ENCODE data around the gene SEC31A.

Gene SEC31A

GRCh38 chr4:82798168-82799005 lies 92.6 kb downstream of the SEC31A start, which contains the start of gene SCD5:
Gene SCD5, minus strand, starts transcription at chr4:82798796. Its CDS starts 259 bp downstream, at chr4:82798537.
- no peaks in the 10 kb centered on the region for H3K27me3 ChIP-seq (ENCODE audit: insufficient read depth, low read depth)
- no peaks in the 10 kb centered on the region for H4K20me1 ChIP-seq (ENCODE audit: insufficient read depth)
- peak within 1 kb of the TSS; percentile 48 for H3K27ac ChIP-seq

GRCh38 chr4:82797405-82798111 lies 93.4 kb downstream of the SEC31A start:
- Histone ChIP-seq H3K27ac (no peak overlapping the region), H3K27me3 (ENCODE audit: insufficient read depth, low read depth) (no peaks in the 10 kb centered on the region)
- no peak for TF ChIP-seq CTCF (conservative IDR thresholded peaks at IDR 0.05; ENCODE audit: low read depth, low read length)

More at GRCh38 chr4:82798168-82799005, 92.6 kb downstream of the SEC31A start, which contains the start of gene SCD5:
- H3K4me2 ChIP-seq: peak within 1 kb of the TSS; percentile 84
- no peak for TF ChIP-seq CTCF (conservative IDR thresholded peaks at IDR 0.05; ENCODE audit: low read depth, low read length)
- H3K36me3 ChIP-seq (ENCODE audit: insufficient read depth): no peaks in the 10 kb centered on the region
- H3K4me1 ChIP-seq (ENCODE audit: low read depth, poor library complexity, severe bottlenecking): peaks cover 30% of the 10 kb centered on the region
- peak within 1 kb of the TSS; percentile 84 for H3K4me3 ChIP-seq (IDR thresholded peaks at IDR 0.05; ENCODE audit: insufficient read depth, low read depth, low read length)
- H3K79me2 ChIP-seq (ENCODE audit: insufficient read depth, low read depth): no peaks in the 10 kb centered on the region
- peak within 1 kb of the TSS; percentile 91 for H2AFZ ChIP-seq (ENCODE audit: low read depth)
- H3K9ac ChIP-seq: peak within 1 kb of the TSS; percentile 65; the same call in 1 of the 2 replicates

DNA sequence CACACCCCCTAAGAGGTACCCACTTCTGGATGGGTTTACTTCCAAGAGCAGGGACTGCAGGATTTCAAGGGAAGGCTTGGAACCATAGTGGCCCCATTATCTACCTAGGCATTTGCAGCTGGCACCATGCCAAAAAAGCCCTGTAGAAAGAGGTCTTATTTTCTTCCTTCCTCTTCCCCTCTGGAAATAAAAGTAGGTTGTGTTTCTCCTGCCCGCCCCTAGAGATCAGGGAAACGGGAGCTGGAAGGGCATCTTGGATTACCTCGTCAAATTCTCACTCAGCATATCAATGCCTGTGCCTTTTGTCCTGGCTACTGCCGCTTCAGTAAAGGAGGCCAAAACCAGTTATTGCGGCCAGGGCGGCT lies 93.9 kb downstream of the SEC31A start:
- H3K27ac ChIP-seq: no peak overlapping the region
- TF ChIP-seq CTCF (conservative IDR thresholded peaks at IDR 0.05; ENCODE audit: low read depth, low read length): no peak
- no peaks in the 10 kb centered on the region for H3K27me3 ChIP-seq (ENCODE audit: insufficient read depth, low read depth)
- H3K4me1 ChIP-seq (ENCODE audit: low read depth, poor library complexity, severe bottlenecking): peaks cover 27% of the 10 kb centered on the region
- no peaks in the 10 kb centered on the region for H4K20me1 ChIP-seq (ENCODE audit: insufficient read depth)
- no peaks in the 10 kb centered on the region for H3K36me3 ChIP-seq (ENCODE audit: insufficient read depth)
- no peak overlapping the region for H2AFZ ChIP-seq (ENCODE audit: low read depth)
- no peaks in the 10 kb centered on the region for H3K79me2 ChIP-seq (ENCODE audit: insufficient read depth, low read depth)
- H3K4me3 ChIP-seq (IDR thresholded peaks at IDR 0.05; ENCODE audit: insufficient read depth, low read depth, low read length): no peak overlapping the region
- no peak overlapping the region; the same call in 1 of the 2 replicates for H3K4me2 ChIP-seq
- H3K9ac ChIP-seq: no peak overlapping the region

More at GRCh38 chr4:82797405-82798111, 93.4 kb downstream of the SEC31A start:
- Histone ChIP-seq H3K36me3 (ENCODE audit: insufficient read depth) (no peaks in the 10 kb centered on the region), H3K4me3 (IDR thresholded peaks at IDR 0.05; ENCODE audit: insufficient read depth, low read depth, low read length) (no peak overlapping the region), H3K79me2 (ENCODE audit: insufficient read depth, low read depth) (no peaks in the 10 kb centered on the region), H3K4me2 (peak overlapping the region; percentile 36; the same call in 1 of the 2 replicates), H2AFZ (ENCODE audit: low read depth) (no peak overlapping the region), H3K4me1 (ENCODE audit: low read depth, poor library complexity, severe bottlenecking) (peaks cover 30% of the 10 kb centered on the region), H3K9ac (no peak overlapping the region), H4K20me1 (ENCODE audit: insufficient read depth) (no peaks in the 10 kb centered on the region)

- H3K4me1 ChIP-seq (ENCODE audit: low read depth, poor library complexity, severe bottlenecking): no peaks in the 10 kb centered on the region
- H3K27ac ChIP-seq: no peak overlapping the region
- no peak overlapping the region for H2AFZ ChIP-seq (ENCODE audit: low read depth)
- H3K4me2 ChIP-seq: no peak overlapping the region
- peaks cover 9% of the 10 kb centered on the region; the same call in 1 of the 2 replicates for H3K79me2 ChIP-seq (ENCODE audit: insufficient read depth, low read depth)
- no peak overlapping the region for H3K4me3 ChIP-seq (IDR thresholded peaks at IDR 0.05; ENCODE audit: insufficient read depth, low read depth, low read length)
- H3K9ac ChIP-seq: no peak overlapping the region
- no peaks in the 10 kb centered on the region for H4K20me1 ChIP-seq (ENCODE audit: insufficient read depth)
- no peaks in the 10 kb centered on the region for H3K36me3 ChIP-seq (ENCODE audit: insufficient read depth)
- TF ChIP-seq CTCF (conservative IDR thresholded peaks at IDR 0.05; ENCODE audit: low read depth, low read length): no peak
- H3K27me3 ChIP-seq (ENCODE audit: insufficient read depth, low read depth): no peaks in the 10 kb centered on the region
These were observed 97.9 kb downstream of the SEC31A start for GRCh38 chr4:82792912-82793649.

Measured in KMS-11 (cell line).